Panc1 (cell line): Measurements from ENCODE around the gene DNAAF9. TPM values are rescaled to one million over a fixed set of nuclear protein-coding genes. Genes with fewer than 3 reads are reported as not detected.

ENCODE experiments used
- ATAC-seq: fragments of 200-7000 bp; cut with Tn5 transposase; 2 replicates; pipeline ENCODE4 v1.9.1; 2020; ENCODE audit warnings: mild to moderate bottlenecking, moderate library complexity
- BruUV-seq: library from RNA; stranded (reverse); fragments of 400-500 nt; replicated peaks from 2 replicates; lab custom pipeline; 2021; lab: Mats Ljungman, UMichigan
- CTCF ChIA-PET: fragments of 300-600 bp; sonication (Branson Sonifier 250); formaldehyde crosslinking; loops from one replicate; lab custom pipeline; 2022; ENCODE audit warnings: antibody characterized with exemption; lab: Charles Lee
- POLR2A ChIA-PET: fragments of 300-600 bp; sonication (Branson Sonifier 250); formaldehyde crosslinking; loops from one replicate; lab custom pipeline; 2022; ENCODE audit warnings: antibody characterized with exemption; lab: Charles Lee
- DNase-seq: peaks from one replicate; pipeline ENCODE4 v3.0.0-alpha.2; 2010; ENCODE audit warnings: low read depth, low spot score
- H3K27ac ChIP-seq: 2 replicates; pipeline ENCODE4 v1.5.1; 2011; ENCODE audit warnings: mild to moderate bottlenecking, low read length, inconsistent platforms
- H3K27me3 ChIP-seq: fragments of 200-500 bp; sonication (Bioruptor generic); 2 replicates; pipeline ENCODE4 v1.6.0; 2014; ENCODE audit warnings: low read length, inconsistent platforms; ENCODE audit not compliant: control insufficient read depth, insufficient read depth
- H3K36me3 ChIP-seq: fragments of 200-500 bp; sonication (Bioruptor generic); 2 replicates; pipeline ENCODE4 v1.5.1; 2014; ENCODE audit warnings: inconsistent platforms, mild to moderate bottlenecking, low read length, moderate library complexity; ENCODE audit not compliant: control insufficient read depth, insufficient read depth
- H3K4me1 ChIP-seq: 2 replicates; pipeline ENCODE4 v1.5.1; 2011; ENCODE audit warnings: inconsistent platforms, mild to moderate bottlenecking, low read length, moderate library complexity; ENCODE audit not compliant: control insufficient read depth, insufficient read depth
- H3K4me3 ChIP-seq, 2 experiments: 2 replicates each; pipeline ENCODE4 v1.5.1; 2011 to 2012; ENCODE audit warnings: low read depth in 2 of 2, low read length in 2 of 2, mild to moderate bottlenecking in 2 of 2, inconsistent platforms in 1 of 2, moderate library complexity in 1 of 2
- H3K9me3 ChIP-seq: fragments of 200-500 bp; sonication (Bioruptor generic); 2 replicates; pipeline ENCODE4 v1.5.1; 2014; ENCODE audit warnings: low read depth, mild to moderate bottlenecking, inconsistent platforms, low read length, moderate library complexity; ENCODE audit not compliant: control insufficient read depth, insufficient read depth
- CTCF ChIP-seq: fragments of 450-650 bp; IDR thresholded peaks from 2 replicates; pipeline ENCODE4 v1.5.1; 2017; ENCODE audit warnings: mild to moderate bottlenecking
- POLR2AphosphoS5 ChIP-seq: IDR thresholded peaks from 2 replicates; pipeline ENCODE4 v1.6.1; 2012; ENCODE audit warnings: mild to moderate bottlenecking, low read depth, low read length, moderate library complexity
- REST ChIP-seq, 2 experiments: IDR thresholded peaks; 2 replicates each; pipeline ENCODE4 v1.6.1; 2011 to 2012; ENCODE audit warnings: low read depth in 2 of 2, control low read depth in 1 of 2, low read length in 1 of 2, mild to moderate bottlenecking in 1 of 2, moderate library complexity in 1 of 2; ENCODE audit not compliant: insufficient read depth in 1 of 2
- SIN3A ChIP-seq: IDR thresholded peaks from 2 replicates; pipeline ENCODE4 v1.6.1; 2012; ENCODE audit warnings: low read depth, mild to moderate bottlenecking, low read length, moderate library complexity, borderline replicate concordance; ENCODE audit not compliant: insufficient read depth
- TCF7L2 ChIP-seq: IDR thresholded peaks from 2 replicates; pipeline ENCODE4 v1.6.1; 2011; ENCODE audit warnings: mild to moderate bottlenecking, low read depth, low read length, inconsistent platforms
- in situ Hi-C: cut with HindIII; loops from 2 replicates; pipeline ENCODE4 v1.10.0; 2016; ENCODE audit warnings: low sequenced_read_pairs, low pct_unique_long_range_greater_than_20kb
- intact Hi-C: fragments of 100-400 bp; cut with micrococcal nuclease; formaldehyde crosslinking; loops from one replicate; pipeline ENCODE4 v1.10.0; 2022; ENCODE audit not compliant: unreplicated experiment
- total RNA-seq: library from RNA; stranded (reverse); gene quantifications from one replicate; pipeline ENCODE4 v1.2.1, GENCODE V29; 2021; ENCODE audit not compliant: unreplicated experiment

The DNAAF9 gene
- total RNA-seq, 1 experiment from 2014 or later = 7.4 TPM

GRCh38 chr20:3436864-3437574 lies 29.6 kb upstream of the DNAAF9 start:
- H3K9me3 ChIP-seq = no peaks in the 10 kb centered on the region
- intact Hi-C loops = no loop called here
- DNase-seq (no peak), ATAC-seq (no peak)
- ChIA-PET POLR2A (no interaction called here), CTCF (interaction anchor here (0.6 kb wide), 1 partner anchor 341 kb away, joined by 3 read pairs; no protein-coding TSS in a partner anchor)
- H3K4me3 ChIP-seq = no peak overlapping the region
- no TSS peak for BruUV-seq
- in situ Hi-C loops = no loop called here
- no peaks in the 10 kb centered on the region; the same call in 1 of the 2 replicates for H3K27me3 ChIP-seq
- no peak overlapping the region for H3K27ac ChIP-seq
- H3K4me1 ChIP-seq = no peaks in the 10 kb centered on the region
- no peaks in the 10 kb centered on the region for H3K36me3 ChIP-seq
- TF ChIP-seq POLR2AphosphoS5 (no peak), SIN3A (no peak), CTCF (no peak), TCF7L2 (no peak), REST (IDR thresholded peaks at IDR 0.05; ENCODE audit: insufficient read depth in 1 of 2, low read depth in 2 of 2, low read length in 1 of 2) (no peak)

GRCh38 chr20:3434232-3434631 lies 26.8 kb upstream of the DNAAF9 start:
- CTCF ChIA-PET = no interaction called here
- intact Hi-C loops = no loop called here
- in situ Hi-C loops = no loop called here
- H3K9me3 ChIP-seq = no peaks in the 10 kb centered on the region
- DNase-seq (no peak), ATAC-seq (no peak)
- H3K4me1 ChIP-seq = no peaks in the 10 kb centered on the region
- POLR2A ChIA-PET = no interaction called here
- H3K4me3 ChIP-seq = no peak overlapping the region
- TF ChIP-seq SIN3A = no peak
- TF ChIP-seq REST (IDR thresholded peaks at IDR 0.05; ENCODE audit: insufficient read depth in 1 of 2, low read depth in 2 of 2, low read length in 1 of 2) = no peak
- TF ChIP-seq POLR2AphosphoS5 = no peak
- no peak for TF ChIP-seq CTCF
- no peak for TF ChIP-seq TCF7L2
- BruUV-seq = no TSS peak
- H3K27ac ChIP-seq = no peak overlapping the region
- no peaks in the 10 kb centered on the region for H3K27me3 ChIP-seq
- H3K36me3 ChIP-seq = no peaks in the 10 kb centered on the region
